Caco-2 (cell line): Measurements from ENCODE around the gene SHC3. TPM values are rescaled to one million over a fixed set of nuclear protein-coding genes. Genes with fewer than 3 reads are reported as not detected.
"Not testable (repeated sequence)": the region's sequence is repeated elsewhere in the genome, so short reads cannot be mapped to it uniquely, and the experiment has no call there.

Experiments used
- BruUV-seq: library from RNA; stranded (reverse); fragments of 400-500 nt; replicated peaks from 2 replicates; lab custom pipeline; 2021; lab: Mats Ljungman, UMichigan
- CTCF ChIA-PET: fragments of 300-600 bp; sonication (Branson Sonifier 250); formaldehyde crosslinking; loops from one replicate; lab custom pipeline; 2022; ENCODE audit warnings: antibody characterized with exemption; lab: Charles Lee
- POLR2A ChIA-PET: fragments of 300-600 bp; sonication (Branson Sonifier 250); formaldehyde crosslinking; loops from one replicate; lab custom pipeline; 2022; ENCODE audit warnings: antibody characterized with exemption; lab: Charles Lee
- DNase-seq, 2 experiments: peaks; one replicate each; pipeline versions ENCODE4 v3.0.0 to v3.0.0-alpha.2; 2020 to 2022
- H3K27me3 ChIP-seq: replicated peaks from 2 replicates; pipeline ENCODE4 v1.6.0; 2011; ENCODE audit warnings: low read length; ENCODE audit not compliant: control insufficient read depth, insufficient read depth
- H3K36me3 ChIP-seq: 2 replicates; pipeline ENCODE4 v1.5.1; 2011; ENCODE audit warnings: low read length; ENCODE audit not compliant: control insufficient read depth, insufficient read depth
- H3K4me1 ChIP-seq: fragments of 250-450 bp; sonication (Bioruptor Pico); 2 replicates; pipeline ENCODE4 v1.5.1; 2020; ENCODE audit warnings: mild to moderate bottlenecking
- H3K4me3 ChIP-seq: 2 replicates; pipeline ENCODE4 v1.5.1; 2011; ENCODE audit warnings: low read depth, mild to moderate bottlenecking, control low read depth, low read length
- H3K9me3 ChIP-seq: fragments of 250-450 bp; sonication (Bioruptor Pico); 2 replicates; pipeline ENCODE4 v1.5.1; 2020; ENCODE audit warnings: mild to moderate bottlenecking, moderate library complexity
- H3K27ac Mint-ChIP-seq: one replicate; pipeline ENCODE4 v1.8.0; 2022; ENCODE audit warnings: mixed read lengths; ENCODE audit not compliant: unreplicated experiment
- H3K27me3 Mint-ChIP-seq: one replicate; pipeline ENCODE4 v1.8.0; 2022; ENCODE audit warnings: mixed read lengths; ENCODE audit not compliant: insufficient read depth, unreplicated experiment
- H3K36me3 Mint-ChIP-seq: one replicate; pipeline ENCODE4 v1.8.0; 2022; ENCODE audit warnings: mild to moderate bottlenecking, mixed read lengths; ENCODE audit not compliant: insufficient read depth, unreplicated experiment
- H3K4me1 Mint-ChIP-seq: one replicate; pipeline ENCODE4 v1.8.0; 2022; ENCODE audit warnings: low read depth, mixed read lengths; ENCODE audit not compliant: unreplicated experiment
- H3K4me3 Mint-ChIP-seq: one replicate; pipeline ENCODE4 v1.8.0; 2022; ENCODE audit warnings: mild to moderate bottlenecking, moderate library complexity, mixed read lengths; ENCODE audit not compliant: unreplicated experiment
- H3K9me3 Mint-ChIP-seq: one replicate; pipeline ENCODE4 v1.8.0; 2022; ENCODE audit warnings: mixed read lengths; ENCODE audit not compliant: unreplicated experiment
- CTCF ChIP-seq, 2 experiments: fragments of 200-600 bp in 1 of 2; IDR thresholded peaks; 1 replicate in 1 of 2; 2 replicates in 1 of 2; pipeline versions ENCODE4 v1.5.1 to v1.8.0; 2011 to 2022; ENCODE audit warnings: antibody characterized with exemption in 1 of 2, control low read depth in 1 of 2, inconsistent platforms in 1 of 2, low read depth in 1 of 2, low read length in 1 of 2, mild to moderate bottlenecking in 1 of 2, moderate library complexity in 1 of 2; ENCODE audit not compliant: insufficient read depth in 1 of 2, severe bottlenecking in 1 of 2, unreplicated experiment in 1 of 2
- intact Hi-C: fragments of 100-400 bp; cut with micrococcal nuclease; formaldehyde crosslinking; loops from one replicate; pipeline ENCODE4 v1.10.0; 2022; ENCODE audit not compliant: unreplicated experiment
- total RNA-seq: library from RNA; stranded (reverse); gene quantifications from 2 replicates; pipeline ENCODE4 v1.2.3, GENCODE V29; 2022

The SHC3 gene
- total RNA-seq, 1 experiment from 2014 or later, result 0.20 TPM

DNA sequence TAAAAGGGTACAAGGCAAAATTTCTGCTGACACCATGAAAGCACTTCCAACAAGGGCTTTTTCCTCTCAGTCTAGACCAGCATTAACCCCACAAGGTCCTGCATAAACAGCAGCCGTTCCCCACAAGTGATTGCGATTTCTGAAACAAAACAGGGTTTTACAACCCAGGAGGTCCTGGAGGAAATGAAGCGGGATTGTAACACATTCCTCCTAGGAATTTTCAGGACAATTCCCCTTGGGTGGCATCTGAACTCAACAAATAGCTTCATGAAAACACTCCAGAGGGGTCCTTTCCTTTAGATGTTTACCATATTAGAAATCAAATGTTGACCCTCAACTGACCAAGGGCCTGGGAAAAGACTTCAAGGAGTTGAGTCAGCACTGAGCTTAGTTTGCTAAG is 36.7 kb upstream of the SHC3 start:
- Histone ChIP-seq H3K9me3 (no peaks in the 10 kb centered on the region), H3K4me3 (no peak overlapping the region), H3K27me3 (no peaks in the 10 kb centered on the region), H3K36me3 (no peaks in the 10 kb centered on the region), H3K4me1 (no peaks in the 10 kb centered on the region)
- TF ChIP-seq CTCF (IDR thresholded peaks at IDR 0.05; ENCODE audit: insufficient read depth in 1 of 2, low read depth in 1 of 2, low read length in 1 of 2, severe bottlenecking in 1 of 2, unreplicated experiment in 1 of 2), result no peak
- BruUV-seq, result no TSS peak
- H3K9me3 Mint-ChIP-seq, result no peaks in the 10 kb centered on the region
- CTCF ChIA-PET, result interaction anchor here (0.7 kb wide), 1 partner anchor 803 kb away, joined by 3 read pairs; no protein-coding TSS in a partner anchor
- no peaks in the 10 kb centered on the region for H3K36me3 Mint-ChIP-seq
- POLR2A ChIA-PET, result no interaction called here
- H3K4me3 Mint-ChIP-seq, result no peak overlapping the region
- peaks cover 4% of the 10 kb centered on the region for H3K27me3 Mint-ChIP-seq
- intact Hi-C loops, result no loop called here
- no peak overlapping the region for H3K27ac Mint-ChIP-seq
- DNase-seq, result no peak
- no peaks in the 10 kb centered on the region for H3K4me1 Mint-ChIP-seq

GRCh38 chr9:89213396-89213880 is 34.8 kb upstream of the SHC3 start:
- no peak overlapping the region for H3K27ac Mint-ChIP-seq
- intact Hi-C loops, result no loop called here
- H3K4me1 ChIP-seq, result no peaks in the 10 kb centered on the region
- H3K4me1 Mint-ChIP-seq, result no peaks in the 10 kb centered on the region
- POLR2A ChIA-PET, result no interaction called here
- no peaks in the 10 kb centered on the region for H3K36me3 Mint-ChIP-seq
- H3K4me3 ChIP-seq, result no peak overlapping the region
- no peaks in the 10 kb centered on the region for H3K27me3 ChIP-seq
- no peaks in the 10 kb centered on the region for H3K36me3 ChIP-seq
- H3K27me3 Mint-ChIP-seq, result peaks cover 4% of the 10 kb centered on the region
- H3K4me3 Mint-ChIP-seq, result no peak overlapping the region
- DNase-seq, result no peak
- TF ChIP-seq CTCF (IDR thresholded peaks at IDR 0.05; ENCODE audit: insufficient read depth in 1 of 2, low read depth in 1 of 2, low read length in 1 of 2, severe bottlenecking in 1 of 2, unreplicated experiment in 1 of 2), result no peak
- CTCF ChIA-PET, result no interaction called here
- H3K9me3 ChIP-seq, result no peaks in the 10 kb centered on the region
- no peaks in the 10 kb centered on the region for H3K9me3 Mint-ChIP-seq
- BruUV-seq, result no TSS peak

DNA sequence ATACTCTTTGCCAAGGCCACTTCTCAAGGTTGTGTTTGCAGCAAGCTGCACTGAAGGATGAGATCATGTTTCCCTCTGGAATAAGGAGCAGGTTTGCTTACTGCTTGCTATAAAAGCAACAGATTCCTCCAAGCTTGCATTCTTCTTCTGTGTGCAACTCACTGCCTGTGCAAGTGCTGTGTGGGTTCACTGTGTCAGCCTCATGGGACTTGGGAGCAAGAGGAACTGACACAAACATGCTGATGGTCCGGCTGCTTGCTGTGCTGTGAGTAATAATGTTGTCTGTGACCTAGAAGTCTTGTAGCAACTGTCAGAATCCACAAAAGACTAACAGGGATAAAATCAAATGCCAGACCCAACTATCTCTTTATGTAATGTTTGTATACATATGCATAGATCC is 33.6 kb upstream of the SHC3 start:
- no peak for TF ChIP-seq CTCF (IDR thresholded peaks at IDR 0.05; ENCODE audit: insufficient read depth in 1 of 2, low read depth in 1 of 2, low read length in 1 of 2, severe bottlenecking in 1 of 2, unreplicated experiment in 1 of 2)
- Mint-ChIP-seq H3K36me3 (no peaks in the 10 kb centered on the region), H3K27me3 (peaks cover 4% of the 10 kb centered on the region), H3K9me3 (no peaks in the 10 kb centered on the region), H3K4me3 (no peak overlapping the region), H3K4me1 (no peaks in the 10 kb centered on the region), H3K27ac (no peak overlapping the region)
- Histone ChIP-seq H3K4me3 (no peak overlapping the region), H3K36me3 (no peaks in the 10 kb centered on the region), H3K9me3 (no peaks in the 10 kb centered on the region), H3K4me1 (no peaks in the 10 kb centered on the region), H3K27me3 (no peaks in the 10 kb centered on the region)
- intact Hi-C loops, result no loop called here
- DNase-seq, result no peak
- ChIA-PET POLR2A (no interaction called here), CTCF (no interaction called here)
- BruUV-seq, result no TSS peak

DNA sequence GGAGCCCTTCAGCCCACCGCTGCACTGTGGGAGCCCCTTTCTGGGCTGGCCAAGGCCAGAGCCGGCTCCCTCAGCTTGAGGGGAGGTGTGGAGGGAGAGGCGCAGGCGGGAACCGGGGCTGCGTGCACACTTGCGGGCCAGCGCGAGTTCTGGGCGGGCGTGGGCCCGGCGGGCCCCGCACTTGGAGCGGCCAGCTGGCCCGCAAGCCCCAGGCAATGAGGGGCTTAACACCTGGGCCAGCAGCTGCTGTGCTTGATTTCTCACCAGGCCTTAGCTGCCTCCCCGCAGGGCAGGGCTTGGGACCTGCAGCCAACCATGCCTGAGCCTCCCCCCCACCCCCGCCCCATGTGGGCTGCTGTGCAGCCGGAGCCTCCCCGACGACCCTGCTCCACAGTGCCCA is 30.7 kb upstream of the SHC3 start:
- H3K27ac Mint-ChIP-seq, H3K36me3 ChIP-seq, H3K27me3 ChIP-seq, H3K4me1 Mint-ChIP-seq, H3K4me3 Mint-ChIP-seq, BruUV-seq, H3K4me1 ChIP-seq, H3K9me3 Mint-ChIP-seq, H3K4me3 ChIP-seq, CTCF ChIA-PET, H3K27me3 Mint-ChIP-seq, intact Hi-C loops, H3K36me3 Mint-ChIP-seq, DNase-seq, POLR2A ChIA-PET, H3K9me3 ChIP-seq: not testable (repeated sequence)
